ENCODE measurements around the gene MYBBP1A.

DNA sequence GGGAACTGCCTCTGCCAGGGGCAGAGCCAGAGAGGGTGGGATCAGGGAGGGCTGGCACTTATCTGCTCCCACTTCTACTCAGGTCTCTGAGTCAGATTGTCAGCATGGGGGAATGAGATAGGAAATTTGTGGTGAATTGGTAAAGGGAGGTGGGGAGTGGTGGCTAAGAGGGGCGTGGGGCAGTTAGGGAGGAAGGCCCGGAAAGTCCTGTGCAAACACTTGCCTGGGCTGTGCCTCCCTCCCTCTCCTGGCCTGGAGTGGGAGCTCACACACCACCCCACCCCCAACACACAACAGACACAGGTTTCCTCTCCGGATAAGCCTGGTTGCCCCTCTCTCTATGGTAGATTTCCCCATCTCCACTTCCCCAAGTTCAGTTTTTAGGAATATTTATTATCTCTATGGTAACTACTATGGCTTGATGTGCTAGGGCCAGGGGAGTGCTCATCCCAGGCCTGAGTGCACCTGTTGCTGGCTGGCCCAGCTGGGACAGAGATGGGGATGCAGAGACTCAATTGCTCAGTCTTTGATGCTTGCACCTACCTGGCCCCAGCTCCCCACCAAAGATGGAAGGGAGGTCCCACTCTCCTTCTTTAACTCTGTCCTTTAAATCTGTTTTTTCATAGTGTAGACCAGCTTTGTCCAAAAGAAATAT, 53.8 kb downstream of the MYBBP1A start:
- TF ChIP-seq, protein P1, sequence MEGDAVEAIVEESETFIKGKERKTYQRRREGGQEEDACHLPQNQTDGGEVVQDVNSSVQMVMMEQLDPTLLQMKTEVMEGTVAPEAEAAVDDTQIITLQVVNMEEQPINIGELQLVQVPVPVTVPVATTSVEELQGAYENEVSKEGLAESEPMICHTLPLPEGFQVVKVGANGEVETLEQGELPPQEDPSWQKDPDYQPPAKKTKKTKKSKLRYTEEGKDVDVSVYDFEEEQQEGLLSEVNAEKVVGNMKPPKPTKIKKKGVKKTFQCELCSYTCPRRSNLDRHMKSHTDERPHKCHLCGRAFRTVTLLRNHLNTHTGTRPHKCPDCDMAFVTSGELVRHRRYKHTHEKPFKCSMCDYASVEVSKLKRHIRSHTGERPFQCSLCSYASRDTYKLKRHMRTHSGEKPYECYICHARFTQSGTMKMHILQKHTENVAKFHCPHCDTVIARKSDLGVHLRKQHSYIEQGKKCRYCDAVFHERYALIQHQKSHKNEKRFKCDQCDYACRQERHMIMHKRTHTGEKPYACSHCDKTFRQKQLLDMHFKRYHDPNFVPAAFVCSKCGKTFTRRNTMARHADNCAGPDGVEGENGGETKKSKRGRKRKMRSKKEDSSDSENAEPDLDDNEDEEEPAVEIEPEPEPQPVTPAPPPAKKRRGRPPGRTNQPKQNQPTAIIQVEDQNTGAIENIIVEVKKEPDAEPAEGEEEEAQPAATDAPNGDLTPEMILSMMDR (IDR thresholded peaks at IDR 0.05): no peak
- TF ChIP-seq POLR2AphosphoS5 (IDR thresholded peaks at IDR 0.05): no peak
- TF ChIP-seq EP300 (IDR thresholded peaks at IDR 0.05): no peak
